Mammary epithelial cell (primary cell): ENCODE data around the gene IDH3G.

ENCODE experiments used
- CTCF ChIP-seq, 2 donors: IDR thresholded peaks in 1 of 2; conservative IDR thresholded peaks in 1 of 2; 2 replicates each; pipeline ENCODE4 v1.5.1; 2011 to 2012; ENCODE audit warnings: inconsistent platforms in 2 of 2, low read length in 2 of 2, mild to moderate bottlenecking in 2 of 2, control low read depth in 1 of 2, low read depth in 1 of 2; ENCODE audit not compliant: insufficient read depth in 1 of 2; ENCODE audit errors: extremely low read depth in 1 of 2
- EZH2 ChIP-seq: IDR thresholded peaks from 2 replicates; pipeline ENCODE4 v1.6.1; 2012; ENCODE audit warnings: low read length, inconsistent platforms, borderline replicate concordance

- TF ChIP-seq CTCF (conservative IDR thresholded peaks at IDR 0.05 in 1 of 2, IDR thresholded peaks at IDR 0.05 in 1 of 2; ENCODE audit: extremely low read depth in 1 of 2, insufficient read depth in 1 of 2, low read depth in 1 of 2, low read length in 2 of 2) (no peak), EZH2 (no peak)
Observed at GRCh38 chrX:153782871-153783270, 11.3 kb downstream of the IDH3G start.
